ENCODE measurements around the gene E2F6.

GRCh38 chr2:11515490-11515981 lies 49.6 kb upstream of the E2F6 start:
- TF ChIP-seq, protein P1, sequence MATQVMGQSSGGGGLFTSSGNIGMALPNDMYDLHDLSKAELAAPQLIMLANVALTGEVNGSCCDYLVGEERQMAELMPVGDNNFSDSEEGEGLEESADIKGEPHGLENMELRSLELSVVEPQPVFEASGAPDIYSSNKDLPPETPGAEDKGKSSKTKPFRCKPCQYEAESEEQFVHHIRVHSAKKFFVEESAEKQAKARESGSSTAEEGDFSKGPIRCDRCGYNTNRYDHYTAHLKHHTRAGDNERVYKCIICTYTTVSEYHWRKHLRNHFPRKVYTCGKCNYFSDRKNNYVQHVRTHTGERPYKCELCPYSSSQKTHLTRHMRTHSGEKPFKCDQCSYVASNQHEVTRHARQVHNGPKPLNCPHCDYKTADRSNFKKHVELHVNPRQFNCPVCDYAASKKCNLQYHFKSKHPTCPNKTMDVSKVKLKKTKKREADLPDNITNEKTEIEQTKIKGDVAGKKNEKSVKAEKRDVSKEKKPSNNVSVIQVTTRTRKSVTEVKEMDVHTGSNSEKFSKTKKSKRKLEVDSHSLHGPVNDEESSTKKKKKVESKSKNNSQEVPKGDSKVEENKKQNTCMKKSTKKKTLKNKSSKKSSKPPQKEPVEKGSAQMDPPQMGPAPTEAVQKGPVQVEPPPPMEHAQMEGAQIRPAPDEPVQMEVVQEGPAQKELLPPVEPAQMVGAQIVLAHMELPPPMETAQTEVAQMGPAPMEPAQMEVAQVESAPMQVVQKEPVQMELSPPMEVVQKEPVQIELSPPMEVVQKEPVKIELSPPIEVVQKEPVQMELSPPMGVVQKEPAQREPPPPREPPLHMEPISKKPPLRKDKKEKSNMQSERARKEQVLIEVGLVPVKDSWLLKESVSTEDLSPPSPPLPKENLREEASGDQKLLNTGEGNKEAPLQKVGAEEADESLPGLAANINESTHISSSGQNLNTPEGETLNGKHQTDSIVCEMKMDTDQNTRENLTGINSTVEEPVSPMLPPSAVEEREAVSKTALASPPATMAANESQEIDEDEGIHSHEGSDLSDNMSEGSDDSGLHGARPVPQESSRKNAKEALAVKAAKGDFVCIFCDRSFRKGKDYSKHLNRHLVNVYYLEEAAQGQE (IDR thresholded peaks at IDR 0.05; ENCODE audit: insufficient read depth in 1 of 2, low read depth in 2 of 2, low read length in 2 of 2) = no peak
- TF ChIP-seq POLR2AphosphoS5 (IDR thresholded peaks at IDR 0.05; ENCODE audit: low read depth, low read length) = no peak
- TF ChIP-seq FOXP2 (optimal IDR thresholded peaks at IDR 0.05; ENCODE audit: borderline replicate concordance, extremely low read depth, extremely low read length, insufficient read depth) = no peak
- TF ChIP-seq SIN3A (IDR thresholded peaks at IDR 0.05; ENCODE audit: borderline replicate concordance, insufficient read depth, low read length) = no peak
- no peak for TF ChIP-seq TAF1 (IDR thresholded peaks at IDR 0.05; ENCODE audit: borderline replicate concordance, insufficient read depth, low read length)

All from PFSK-1 (cell line).